SHP77 (cell line): Measurements from ENCODE around the gene RFXAP.
"Not testable (repeated sequence)": the region's sequence is repeated elsewhere in the genome, so short reads cannot be mapped to it uniquely, and the experiment has no call there.

Experiments
- DNase-seq, 2 experiments: peaks; one replicate each; lab custom pipeline; 2025; lab: John Stamatoyannopoulos, UW

RFXAP gene, protein sequence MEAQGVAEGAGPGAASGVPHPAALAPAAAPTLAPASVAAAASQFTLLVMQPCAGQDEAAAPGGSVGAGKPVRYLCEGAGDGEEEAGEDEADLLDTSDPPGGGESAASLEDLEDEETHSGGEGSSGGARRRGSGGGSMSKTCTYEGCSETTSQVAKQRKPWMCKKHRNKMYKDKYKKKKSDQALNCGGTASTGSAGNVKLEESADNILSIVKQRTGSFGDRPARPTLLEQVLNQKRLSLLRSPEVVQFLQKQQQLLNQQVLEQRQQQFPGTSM

DNA sequence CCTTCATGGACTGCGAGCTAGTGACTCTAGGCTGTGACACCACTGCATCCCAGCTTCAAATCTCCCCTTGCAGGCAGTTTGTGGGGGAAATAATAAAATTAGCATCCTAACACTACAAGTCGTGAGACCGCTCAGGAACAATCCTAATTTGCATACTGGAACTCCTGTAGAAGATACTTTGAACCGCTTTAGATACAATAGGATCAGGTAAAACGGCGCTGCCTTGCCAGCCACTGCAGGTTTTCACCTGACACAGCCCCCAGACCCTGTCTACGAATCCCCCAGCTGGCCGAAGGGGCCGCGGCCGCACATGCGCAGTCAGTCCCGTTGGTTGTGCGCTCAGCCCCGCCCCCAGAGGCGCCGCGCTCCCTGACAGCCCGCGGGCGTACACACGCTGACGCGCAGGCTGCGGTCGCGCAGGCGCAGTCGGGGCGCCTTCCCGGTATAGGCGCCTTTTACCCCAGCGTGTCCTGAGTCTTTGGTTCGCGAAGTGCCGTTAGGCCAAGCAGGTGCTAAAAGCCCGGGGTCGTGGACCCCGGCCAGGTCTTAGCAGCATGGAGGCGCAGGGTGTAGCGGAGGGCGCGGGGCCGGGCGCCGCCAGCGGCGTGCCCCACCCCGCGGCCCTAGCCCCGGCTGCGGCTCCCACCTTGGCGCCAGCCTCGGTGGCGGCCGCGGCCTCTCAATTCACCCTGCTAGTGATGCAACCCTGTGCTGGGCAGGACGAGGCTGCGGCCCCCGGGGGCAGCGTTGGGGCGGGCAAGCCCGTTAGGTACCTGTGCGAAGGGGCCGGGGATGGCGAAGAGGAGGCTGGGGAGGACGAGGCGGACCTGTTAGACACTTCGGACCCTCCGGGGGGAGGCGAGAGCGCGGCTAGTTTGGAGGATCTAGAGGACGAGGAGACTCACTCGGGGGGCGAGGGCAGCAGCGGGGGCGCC lies at the start of gene RFXAP:
RFXAP (plus strand) TSS at position 419 of the 935 bp plus-strand sequence; CDS start at position 555, 136 bp downstream.
- peak; percentile 70 to 87 for DNase-seq

DNA sequence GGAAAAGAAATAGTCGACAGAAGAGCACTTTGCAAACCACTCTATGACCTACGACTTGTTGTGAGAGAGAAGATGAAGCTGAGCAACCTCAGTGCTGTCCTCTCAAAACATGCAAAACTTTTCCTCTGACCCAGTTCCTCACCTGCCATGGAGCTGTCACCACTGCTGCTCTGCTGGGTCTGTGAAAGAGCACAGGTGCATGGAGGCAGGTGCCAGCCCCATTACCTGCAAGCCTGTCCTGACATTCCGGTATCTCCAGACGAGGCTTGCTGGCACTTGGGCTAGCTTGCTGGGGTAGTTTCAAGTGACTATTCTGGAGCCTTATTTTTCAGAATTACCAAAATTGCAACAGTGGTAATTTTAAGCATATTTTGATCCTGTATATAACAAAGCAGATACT lies 49.5 kb upstream of the RFXAP start:
- DNase-seq, result no peak

DNA sequence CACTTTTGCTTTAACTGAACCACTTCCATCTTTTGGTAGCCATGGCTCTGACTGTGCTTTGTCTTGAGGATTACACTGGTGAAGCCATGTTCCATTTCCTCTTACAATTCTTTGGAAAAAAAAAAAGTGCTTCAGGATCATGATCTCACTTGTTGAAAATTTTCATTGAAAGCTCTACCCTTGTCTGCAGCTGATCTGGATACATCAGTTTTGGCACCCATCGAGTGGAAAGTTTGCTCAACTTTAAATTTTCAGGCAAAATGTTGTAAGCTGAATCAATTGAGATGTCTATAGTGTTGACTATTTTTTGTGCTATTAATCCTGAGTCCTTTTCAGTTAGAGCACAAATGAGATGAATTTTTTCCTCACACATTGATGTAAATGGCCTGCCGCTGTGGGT lies 48.3 kb upstream of the RFXAP start:
- no peak for DNase-seq

DNA sequence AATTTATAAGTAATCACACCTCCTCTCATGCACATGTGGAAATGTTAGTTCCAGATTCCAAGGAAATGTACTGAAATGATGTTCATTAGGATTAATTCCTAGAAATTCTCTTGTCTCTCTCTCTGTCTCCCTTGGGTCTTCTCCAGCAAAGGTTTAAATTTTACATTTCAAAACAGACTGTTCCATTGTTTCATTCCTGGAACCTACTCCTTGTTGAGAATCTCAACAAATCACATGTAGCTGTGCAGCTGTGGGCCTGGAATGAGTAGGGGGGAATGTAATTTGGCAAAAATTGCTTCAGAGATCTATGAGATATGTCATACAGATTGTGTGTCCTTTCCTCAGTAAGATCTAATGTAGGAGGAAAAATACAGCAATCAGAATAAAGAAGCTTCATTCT lies 46.2 kb upstream of the RFXAP start:
- no peak for DNase-seq

DNA sequence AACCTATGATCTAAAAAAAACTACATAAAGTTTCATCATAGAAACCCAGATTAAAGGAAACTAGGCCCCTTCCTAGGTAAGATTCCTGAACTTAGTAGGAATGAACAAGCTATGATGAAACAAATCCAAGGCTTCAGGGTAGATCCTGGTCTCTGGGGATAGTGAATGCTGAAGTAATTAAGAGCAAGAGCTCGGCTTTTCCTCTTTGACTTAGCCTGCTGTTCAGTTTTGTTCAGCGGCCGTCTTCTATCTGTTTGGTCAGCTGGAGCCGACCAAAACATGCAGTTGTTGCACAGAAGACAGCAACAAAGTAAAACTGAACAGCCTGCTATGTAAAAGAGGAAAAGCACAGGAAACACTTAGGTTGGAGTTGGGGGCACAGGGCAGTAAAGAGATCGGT lies 44.1 kb upstream of the RFXAP start:
- DNase-seq, result no peak

DNA sequence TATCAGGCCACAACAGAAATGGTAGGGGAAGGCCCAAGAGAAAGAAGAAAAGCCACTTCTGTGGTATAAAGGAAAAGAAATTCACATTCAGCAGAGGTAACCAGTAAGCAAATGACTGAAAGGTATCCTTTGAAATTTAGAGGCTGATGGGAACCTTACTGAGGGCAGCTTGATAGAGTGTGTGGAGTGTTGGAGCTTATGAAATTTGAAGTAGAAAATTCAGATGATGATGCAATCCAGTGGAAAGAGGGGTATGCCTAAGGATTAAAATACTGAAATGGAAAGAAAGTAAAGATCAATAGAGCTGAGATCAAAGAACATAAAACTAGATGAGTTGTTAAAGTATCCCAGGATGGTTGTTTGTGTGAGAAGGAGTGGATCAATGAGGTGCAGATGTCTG lies 42.8 kb upstream of the RFXAP start:
- no peak for DNase-seq

DNA sequence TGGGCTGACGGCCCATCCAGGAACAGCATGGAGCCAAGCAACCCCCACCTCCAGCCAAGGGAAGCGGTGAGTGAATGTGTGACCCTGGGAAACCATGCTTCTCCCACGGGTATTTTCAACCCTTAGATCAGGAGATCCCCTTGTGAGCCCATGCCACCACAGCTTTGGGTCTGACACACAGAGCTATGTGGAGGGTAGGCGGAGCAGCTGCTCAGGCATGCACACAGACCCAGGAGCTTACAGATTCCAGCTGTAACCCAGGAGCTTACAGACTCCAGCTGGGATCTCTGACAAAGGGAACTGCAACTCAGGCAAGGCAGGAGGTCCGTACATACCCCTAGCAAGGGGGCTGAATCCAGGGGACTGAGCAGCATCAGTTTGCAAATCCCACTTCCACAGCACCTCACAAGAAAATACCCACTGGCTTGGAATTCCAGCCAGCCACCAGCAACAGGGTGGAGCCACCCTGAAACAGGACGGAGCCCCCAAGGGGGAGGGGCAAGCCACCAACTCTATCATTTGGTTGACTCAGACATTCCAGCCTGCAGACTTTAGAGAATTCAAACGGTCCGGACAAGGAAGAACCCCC lies 40.8 kb upstream of the RFXAP start:
- no peak for DNase-seq

DNA sequence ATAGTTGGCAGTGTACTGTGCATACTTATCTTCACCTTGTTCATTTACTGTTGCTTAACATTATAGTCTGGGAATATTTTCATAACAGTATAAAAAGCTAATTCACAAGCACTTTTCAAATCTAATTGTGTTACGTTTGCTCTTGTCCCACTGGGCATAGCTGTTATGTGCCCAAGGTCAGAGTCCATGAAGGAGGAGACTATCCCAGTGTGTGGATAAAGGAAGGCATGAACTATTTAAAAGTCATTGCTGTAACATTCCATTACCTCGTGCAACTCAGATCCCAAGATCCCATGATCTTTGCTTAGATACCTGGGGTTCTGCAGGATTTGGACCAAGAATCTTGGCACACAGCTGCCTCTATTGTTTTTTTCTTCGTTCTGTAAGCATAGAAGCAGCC lies 35.1 kb upstream of the RFXAP start:
- DNase-seq, result no peak

DNA sequence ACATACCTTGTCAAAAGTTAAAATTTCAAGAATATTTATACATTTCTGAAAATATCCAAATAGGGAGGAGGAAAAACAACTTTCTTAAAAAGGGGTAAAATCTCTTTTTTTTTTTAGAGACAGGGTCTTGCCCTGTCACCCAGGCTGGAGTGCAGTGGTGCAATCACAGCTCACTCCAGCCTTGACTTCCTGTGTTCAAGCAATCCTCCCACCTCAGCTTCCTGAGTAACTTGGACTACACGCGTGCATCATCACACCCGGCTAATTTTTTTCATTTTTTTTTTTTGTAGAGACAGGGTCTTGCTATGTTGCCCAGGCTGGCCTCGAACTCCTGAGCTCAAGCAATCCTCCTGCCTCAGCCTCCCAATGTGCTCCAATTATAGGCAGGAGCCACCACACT lies 32.8 kb upstream of the RFXAP start:
- not testable (repeated sequence) for DNase-seq

DNA sequence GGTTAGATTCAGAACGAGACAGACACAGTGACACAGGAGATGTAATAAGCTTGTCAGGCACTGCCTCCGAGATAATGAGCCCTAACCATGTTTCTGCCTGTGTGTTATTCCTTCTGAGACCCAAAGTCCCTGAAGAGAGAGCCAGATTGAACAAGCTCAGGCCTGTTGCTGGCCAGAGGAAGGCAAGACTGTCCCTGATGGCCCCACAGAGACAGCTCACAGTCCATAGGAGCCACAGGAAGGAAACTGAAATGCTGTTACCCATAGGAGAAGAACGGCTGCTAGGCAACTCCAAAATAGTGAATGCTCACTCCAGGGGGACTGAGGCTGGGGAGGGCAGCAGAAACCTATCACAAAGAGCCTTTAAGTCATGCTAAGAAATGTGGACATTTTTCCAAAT lies 31.8 kb upstream of the RFXAP start:
- DNase-seq, result no peak

DNA sequence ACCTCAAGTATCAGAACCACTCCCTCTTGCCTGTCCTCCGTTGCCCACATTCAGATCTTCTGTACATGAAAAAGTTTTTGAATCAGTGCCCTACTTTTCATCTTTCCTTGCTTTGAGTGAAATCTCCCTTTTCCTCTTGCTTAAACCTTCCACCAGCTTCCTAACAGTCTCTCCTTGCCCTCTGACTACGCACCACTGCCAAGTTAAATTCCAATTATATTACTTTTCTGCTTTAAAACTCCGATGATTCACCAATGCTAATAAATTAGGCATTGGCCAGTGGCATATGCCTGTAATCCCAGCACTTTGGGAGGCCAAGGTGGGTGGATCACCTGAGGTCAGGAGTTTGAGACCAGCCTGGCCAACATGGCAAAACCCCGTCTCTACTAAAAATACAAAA lies 30.7 kb upstream of the RFXAP start:
- no peak for DNase-seq

DNA sequence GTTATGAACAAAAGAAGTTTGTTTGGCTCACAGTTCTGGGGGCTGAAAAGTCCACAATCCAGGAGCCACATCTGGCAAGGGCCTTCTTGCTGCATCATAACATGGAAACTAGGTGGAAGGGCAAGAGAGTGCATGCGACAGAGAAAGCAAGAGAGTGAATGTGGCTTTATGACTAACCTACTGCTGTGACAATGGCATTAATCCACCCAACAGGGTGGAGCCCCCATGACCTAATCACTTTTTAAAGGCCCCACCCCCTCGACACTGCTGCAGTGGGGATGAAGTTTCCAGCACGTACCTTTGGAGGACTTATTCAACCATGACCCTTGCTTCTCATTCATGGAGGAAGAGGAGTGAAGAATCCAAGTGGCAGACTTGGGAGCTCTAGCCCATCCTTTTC lies 30.0 kb upstream of the RFXAP start:
- DNase-seq, result no peak

DNA sequence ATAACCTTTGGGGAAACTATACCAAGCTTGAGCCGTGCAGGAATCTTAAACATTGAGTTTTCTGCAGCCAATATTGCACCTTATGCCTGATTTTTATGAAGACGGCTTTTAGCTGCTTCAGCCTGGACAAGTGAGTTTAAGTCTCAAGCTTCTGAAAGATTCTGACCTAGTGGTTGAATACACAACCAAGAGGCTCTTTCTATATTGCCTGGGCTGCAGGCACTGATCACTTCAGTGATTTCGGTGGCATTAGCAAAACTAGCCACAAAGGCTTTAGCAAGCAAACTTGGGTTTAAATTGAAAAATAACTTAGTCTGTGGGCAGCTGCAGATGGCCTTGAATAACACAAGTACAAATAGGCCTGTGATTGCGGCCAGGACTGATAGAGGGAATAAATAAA lies 29.3 kb upstream of the RFXAP start:
- DNase-seq, result no peak

DNA sequence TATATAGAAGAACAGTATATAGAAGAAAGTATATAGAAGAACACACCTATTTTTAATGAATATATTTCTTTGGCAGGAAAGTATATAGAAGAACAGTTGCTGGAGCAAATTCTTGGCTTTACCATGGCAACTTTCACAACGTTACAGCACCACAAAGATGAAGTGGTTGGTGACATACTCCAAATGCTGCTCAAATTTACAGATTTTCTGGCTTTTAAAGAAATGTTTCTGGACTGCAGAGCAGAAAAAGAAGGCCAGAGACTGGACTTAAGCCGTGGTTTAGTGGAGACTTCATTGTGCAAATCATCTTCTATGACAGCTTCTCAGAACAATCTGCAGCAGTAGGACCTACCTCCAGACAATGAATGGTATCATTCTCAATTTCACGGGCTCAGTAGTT lies 24.3 kb upstream of the RFXAP start:
- no peak for DNase-seq

DNA sequence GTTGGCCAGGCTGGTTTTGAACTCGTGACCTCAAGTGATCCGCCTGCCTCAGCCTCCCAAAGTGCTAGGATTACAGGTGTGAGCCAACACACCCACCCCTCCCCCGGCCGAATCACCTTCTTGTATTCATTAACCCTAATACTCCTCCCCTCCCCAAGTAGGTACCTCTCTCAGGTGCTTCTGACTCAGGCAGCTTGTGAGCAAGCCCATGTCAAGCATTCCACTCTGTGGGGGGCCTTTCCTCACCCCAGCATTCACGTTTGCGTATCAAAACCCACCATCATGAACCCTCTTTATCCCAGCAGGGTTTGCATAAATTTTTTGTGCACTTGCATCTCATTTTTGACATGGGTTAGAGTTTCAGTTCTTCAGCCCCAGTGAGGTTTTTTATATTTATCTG lies 23.6 kb upstream of the RFXAP start:
- no peak for DNase-seq

DNA sequence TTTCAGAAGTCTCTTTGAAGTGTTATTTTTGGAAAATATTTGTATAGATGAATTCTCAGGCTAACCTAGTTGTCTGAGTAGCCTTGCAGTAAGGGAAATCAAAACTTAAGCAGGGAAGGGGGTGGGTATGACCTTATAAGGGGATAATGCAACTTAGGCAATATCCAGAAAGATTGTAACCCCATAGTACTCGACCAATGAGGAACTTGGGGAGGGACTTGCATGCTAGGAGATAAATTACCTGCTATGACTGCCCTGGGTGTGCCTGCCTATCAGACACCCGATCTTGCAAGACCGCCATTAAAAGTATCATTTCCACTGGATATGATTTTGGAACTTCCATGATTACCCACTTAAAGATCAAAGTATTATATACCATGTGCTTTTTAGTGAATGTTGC lies 23.0 kb upstream of the RFXAP start:
- DNase-seq, result no peak

DNA sequence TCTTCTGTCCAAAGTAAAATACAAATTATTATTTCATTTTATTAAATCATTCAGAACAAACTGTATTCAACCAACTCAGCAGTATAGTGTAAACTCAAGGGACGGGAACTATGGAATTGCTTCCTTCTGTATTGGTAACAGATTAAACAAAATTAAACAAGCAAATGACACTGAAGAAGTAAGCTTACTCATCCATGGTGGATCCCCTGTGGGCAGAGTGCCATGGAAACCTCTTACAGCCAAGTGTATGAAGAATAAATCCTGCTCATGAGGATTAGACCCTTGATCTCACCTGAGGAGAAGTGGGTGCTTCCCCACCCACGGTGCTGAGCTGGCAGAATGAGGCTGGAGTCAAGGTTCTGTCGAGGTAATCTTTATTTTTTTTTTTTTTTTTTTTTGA lies 18.0 kb upstream of the RFXAP start:
- DNase-seq, result no peak

DNA sequence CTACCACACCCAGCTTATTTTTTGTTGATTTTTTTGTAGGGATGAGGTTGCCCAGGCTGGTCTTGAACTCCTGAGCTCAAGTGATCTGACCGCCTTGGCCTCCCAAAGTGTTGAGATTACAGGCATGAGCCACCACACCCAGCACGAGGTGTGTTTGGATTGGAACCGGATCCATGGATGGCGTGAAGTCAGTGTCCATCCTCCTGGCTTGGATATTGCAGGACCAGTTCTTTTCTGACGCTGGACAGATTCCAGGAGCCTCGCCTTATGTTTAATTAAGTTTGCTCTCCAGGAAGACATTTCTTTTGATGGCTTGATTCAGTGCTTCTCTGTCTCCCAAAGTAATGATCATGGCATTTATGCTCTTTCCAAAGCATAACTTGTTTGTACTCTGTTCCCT lies 14.4 kb upstream of the RFXAP start:
- DNase-seq, result no peak

DNA sequence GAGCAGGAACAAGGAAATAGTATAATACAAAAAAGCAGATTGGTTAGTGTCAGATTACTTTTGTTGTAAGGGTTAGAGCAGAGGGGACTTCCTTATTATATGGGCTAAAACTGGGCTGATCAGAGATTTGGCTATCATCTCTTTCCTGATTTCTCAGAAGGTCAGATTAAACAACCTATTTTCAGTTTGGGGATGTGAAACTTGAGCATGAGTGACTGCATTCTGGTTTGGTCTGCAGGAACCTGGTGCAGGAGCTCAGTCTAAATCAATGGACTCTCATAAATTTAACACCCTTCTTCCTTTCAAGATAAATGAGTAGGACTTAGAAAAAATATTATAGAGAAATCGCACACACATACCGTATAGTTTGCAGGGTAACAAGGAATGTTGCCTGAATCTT lies 12.9 kb upstream of the RFXAP start:
- no peak for DNase-seq

DNA sequence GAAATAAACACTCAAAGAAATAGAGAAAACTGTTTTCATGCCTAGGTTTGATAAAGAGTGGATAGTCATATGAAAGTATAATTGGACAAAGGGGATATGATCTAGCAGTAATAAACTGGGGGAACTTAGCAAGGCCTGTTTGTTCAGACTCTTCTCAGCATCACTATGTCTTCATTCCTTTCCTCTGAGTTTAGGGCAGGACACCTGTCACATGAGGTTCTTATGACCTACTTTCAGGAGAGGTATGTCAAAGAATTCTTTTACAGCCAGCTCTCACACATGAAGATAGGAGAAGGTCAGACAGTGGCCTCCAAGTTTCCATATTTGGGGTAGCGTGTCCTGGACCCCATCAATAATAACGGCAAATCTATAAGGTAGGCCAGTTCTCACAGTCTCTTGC lies 11.4 kb upstream of the RFXAP start:
- no peak for DNase-seq

DNA sequence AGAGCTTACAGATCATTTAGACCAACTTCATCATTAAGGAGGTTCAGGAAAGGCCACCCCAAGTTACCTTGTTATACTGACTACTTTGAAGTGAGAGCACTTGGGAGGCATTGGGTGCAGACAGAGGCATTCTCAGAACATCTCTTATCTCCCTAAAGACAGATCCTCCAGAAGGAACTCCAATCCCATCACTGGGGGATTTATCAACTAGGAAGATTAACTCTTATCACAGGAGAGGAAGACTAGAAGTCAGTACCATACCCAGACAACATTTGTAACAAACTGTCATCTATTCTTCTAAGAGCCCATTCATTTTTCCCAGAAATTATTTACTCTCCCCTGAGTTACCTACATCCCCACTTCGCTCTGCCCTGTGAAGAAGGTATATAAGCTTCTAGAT lies 5.8 kb upstream of the RFXAP start:
- no peak for DNase-seq

DNA sequence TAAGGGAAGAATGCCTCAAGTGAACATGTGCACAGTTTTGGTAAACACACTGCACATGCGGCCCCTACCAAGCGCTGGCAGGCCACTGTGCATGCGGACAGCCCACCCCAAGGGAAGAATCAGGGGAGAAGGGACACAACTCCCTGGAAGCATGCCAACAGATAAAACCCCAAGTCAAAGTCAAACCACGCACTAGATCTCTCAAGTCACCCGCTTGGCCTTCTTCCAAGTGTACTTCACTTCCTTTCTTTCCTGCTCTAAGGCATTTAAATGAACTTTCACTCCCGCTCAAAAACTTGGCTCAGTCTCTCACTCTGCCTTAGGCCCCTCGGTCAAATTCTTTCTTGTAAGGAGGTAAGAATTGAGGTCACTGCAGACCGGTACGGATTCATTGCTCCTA lies 4.6 kb upstream of the RFXAP start:
- DNase-seq, result no peak

DNA sequence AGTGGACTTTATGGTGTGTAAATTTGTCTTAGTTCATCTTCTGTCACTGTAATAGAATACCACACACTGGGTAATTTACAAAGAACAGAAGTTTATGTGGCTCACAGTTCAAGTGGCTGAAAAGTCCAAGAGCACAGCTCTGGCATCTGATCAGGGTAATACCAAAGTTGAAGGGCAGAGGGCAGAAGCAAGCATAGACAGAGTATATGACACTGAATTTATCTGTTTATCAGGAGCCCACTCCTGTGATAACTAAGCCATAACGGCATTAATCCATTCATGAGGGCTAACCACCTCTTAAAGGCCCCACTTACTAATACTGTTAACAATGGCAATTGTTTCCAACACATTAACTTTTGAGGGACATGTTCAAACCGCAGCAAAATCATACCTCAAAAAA lies 4.0 kb upstream of the RFXAP start:
- DNase-seq, result no peak
